Right atrium auricular region (tissue), 2 donors: ENCODE results near the gene STOML3. TPM values are rescaled to one million over a fixed set of nuclear protein-coding genes. Genes with fewer than 3 reads are reported as not detected.

Experiments
- DNase-seq: peaks from one replicate; pipeline ENCODE4 v3.0.0-alpha.2; 2019; ENCODE audit warnings: low spot score
- H3K27ac ChIP-seq, 2 donors: fragments of 200-600 bp; sonication (generic); 1 replicate in 1 of 2; 2 replicates in 1 of 2; pipeline ENCODE4 v1.5.1; 2016 to 2019
- H3K27me3 ChIP-seq, 2 donors: fragments of 200-600 bp; sonication (generic); one replicate each; pipeline versions ENCODE4 v1.5.1 to v1.6.0; 2017 to 2019
- H3K36me3 ChIP-seq: fragments of 200-600 bp; sonication (generic); one replicate; pipeline ENCODE4 v1.5.1; 2016
- H3K4me1 ChIP-seq, 2 donors: fragments of 200-600 bp; sonication (generic); one replicate each; pipeline versions ENCODE4 v1.5.1 to v1.6.0; 2017 to 2019
- H3K4me3 ChIP-seq, 2 donors: fragments of 200-600 bp; sonication (generic); 1 replicate in 1 of 2; 2 replicates in 1 of 2; pipeline ENCODE4 v1.5.1; 2017 to 2019; ENCODE audit warnings: mild to moderate bottlenecking in 1 of 2, moderate library complexity in 1 of 2
- H3K9me3 ChIP-seq, 2 donors: fragments of 200-600 bp; sonication (generic); one replicate each; pipeline ENCODE4 v1.5.1; 2019
- total RNA-seq, 2 donors: library from RNA; depleted of rRNA; stranded (reverse); fragments of >200 nt; gene quantifications; one replicate each; pipeline ENCODE4 v1.1.0, GENCODE V29; 2016
- TF ChIP-seq, protein P1 (sequence below), 2 donors: fragments of 200-600 bp; sonication (generic); IDR thresholded peaks; one replicate each; pipeline ENCODE4 v1.5.1; 2019; ENCODE audit warnings: antibody characterized with exemption in 2 of 2

The STOML3 gene, protein sequence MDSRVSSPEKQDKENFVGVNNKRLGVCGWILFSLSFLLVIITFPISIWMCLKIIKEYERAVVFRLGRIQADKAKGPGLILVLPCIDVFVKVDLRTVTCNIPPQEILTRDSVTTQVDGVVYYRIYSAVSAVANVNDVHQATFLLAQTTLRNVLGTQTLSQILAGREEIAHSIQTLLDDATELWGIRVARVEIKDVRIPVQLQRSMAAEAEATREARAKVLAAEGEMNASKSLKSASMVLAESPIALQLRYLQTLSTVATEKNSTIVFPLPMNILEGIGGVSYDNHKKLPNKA
- not detected for total RNA-seq

DNA sequence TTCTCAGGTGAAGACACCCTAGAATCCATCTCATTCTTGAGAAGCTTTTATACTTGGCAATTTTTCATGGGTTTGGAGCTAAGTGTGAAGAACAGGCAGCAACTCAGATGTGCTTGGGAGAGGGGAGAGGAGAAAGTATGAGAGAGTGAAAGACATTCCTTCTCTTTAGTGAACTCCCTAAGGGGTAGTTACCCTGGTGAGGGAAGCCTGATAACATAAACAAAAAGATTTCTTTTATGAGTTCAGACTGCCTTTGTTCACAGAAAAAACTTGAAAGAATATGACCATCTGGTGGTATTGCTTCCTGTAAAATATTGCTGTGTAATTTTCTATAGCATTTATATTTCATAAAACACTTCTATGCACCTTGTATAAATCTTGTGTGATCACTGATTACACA is at the start of gene STOML3:
TSS of gene STOML3 (minus strand) at position 139 of the 400 bp plus-strand sequence. CDS start at position 29, 110 bp downstream.
- Histone ChIP-seq H3K9me3 (no peaks in the 10 kb centered on the region), H3K4me1 (no peaks in the 10 kb centered on the region), H3K27ac (no peak within 1 kb of the TSS), H3K36me3 (no peaks in the 10 kb centered on the region), H3K4me3 (no peak within 1 kb of the TSS), H3K27me3 (no peaks in the 10 kb centered on the region)
- TF ChIP-seq, protein P1, sequence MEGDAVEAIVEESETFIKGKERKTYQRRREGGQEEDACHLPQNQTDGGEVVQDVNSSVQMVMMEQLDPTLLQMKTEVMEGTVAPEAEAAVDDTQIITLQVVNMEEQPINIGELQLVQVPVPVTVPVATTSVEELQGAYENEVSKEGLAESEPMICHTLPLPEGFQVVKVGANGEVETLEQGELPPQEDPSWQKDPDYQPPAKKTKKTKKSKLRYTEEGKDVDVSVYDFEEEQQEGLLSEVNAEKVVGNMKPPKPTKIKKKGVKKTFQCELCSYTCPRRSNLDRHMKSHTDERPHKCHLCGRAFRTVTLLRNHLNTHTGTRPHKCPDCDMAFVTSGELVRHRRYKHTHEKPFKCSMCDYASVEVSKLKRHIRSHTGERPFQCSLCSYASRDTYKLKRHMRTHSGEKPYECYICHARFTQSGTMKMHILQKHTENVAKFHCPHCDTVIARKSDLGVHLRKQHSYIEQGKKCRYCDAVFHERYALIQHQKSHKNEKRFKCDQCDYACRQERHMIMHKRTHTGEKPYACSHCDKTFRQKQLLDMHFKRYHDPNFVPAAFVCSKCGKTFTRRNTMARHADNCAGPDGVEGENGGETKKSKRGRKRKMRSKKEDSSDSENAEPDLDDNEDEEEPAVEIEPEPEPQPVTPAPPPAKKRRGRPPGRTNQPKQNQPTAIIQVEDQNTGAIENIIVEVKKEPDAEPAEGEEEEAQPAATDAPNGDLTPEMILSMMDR (IDR thresholded peaks at IDR 0.05): no peak
- no peak for DNase-seq

DNA sequence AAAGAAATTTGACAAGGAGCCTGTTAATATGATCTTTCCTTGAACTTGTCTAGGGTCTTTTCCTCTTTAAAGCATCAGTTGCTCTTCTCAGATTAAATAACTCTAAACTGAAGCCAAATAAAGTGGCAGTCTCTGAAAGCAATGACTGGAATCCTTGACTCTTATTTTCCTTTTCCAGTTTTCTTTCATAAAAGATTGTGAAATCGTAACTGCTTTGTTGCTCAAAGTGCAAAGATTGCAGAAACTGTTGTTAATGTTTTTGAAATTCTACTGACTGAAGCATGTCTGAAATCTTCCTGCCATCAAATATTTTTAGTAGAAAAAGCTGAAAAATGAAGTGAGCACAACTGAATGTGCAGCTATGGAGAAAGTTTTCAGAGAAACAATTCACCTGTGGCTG is 49.6 kb upstream of the STOML3 start:
- DNase-seq: no peak
- Histone ChIP-seq H3K4me3 (no peak overlapping the region), H3K36me3 (peaks cover 3% of the 10 kb centered on the region), H3K9me3 (no peaks in the 10 kb centered on the region), H3K4me1 (peaks cover 0 to 29% of the 10 kb centered on the region in 2 donors), H3K27me3 (no peaks in the 10 kb centered on the region), H3K27ac (peak overlapping the region in 1 of 2 donors; percentile 13)
- TF ChIP-seq, protein P1 (IDR thresholded peaks at IDR 0.05): no peak

DNA sequence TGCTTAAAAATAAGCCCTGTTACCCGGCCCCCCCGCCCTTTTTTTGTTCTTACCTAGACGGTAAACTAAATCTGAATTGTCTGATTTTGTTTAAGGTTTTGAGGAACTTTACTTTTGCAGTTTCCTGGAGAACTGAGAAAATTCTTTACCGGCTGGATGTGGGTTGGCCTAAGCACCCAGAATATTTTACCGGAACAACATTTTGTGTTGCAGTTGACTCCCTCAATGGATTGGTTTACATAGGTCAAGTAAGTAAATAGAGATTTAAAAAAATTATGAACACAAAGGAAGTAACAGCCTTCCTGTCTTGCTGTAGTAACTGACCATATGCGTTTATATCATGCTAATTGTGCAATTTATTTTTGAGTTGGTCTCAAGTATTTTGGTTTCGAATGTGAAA is 48.4 kb upstream of the STOML3 start:
- H3K36me3 ChIP-seq: no peaks in the 10 kb centered on the region
- peak overlapping the region; percentile 76 to 86 for H3K27ac ChIP-seq
- peak overlapping the region; percentile 91 to 94 for H3K4me3 ChIP-seq
- peaks cover 0 to 40% of the 10 kb centered on the region in 2 donors for H3K4me1 ChIP-seq
- no peaks in the 10 kb centered on the region for H3K27me3 ChIP-seq
- no peak for DNase-seq
- TF ChIP-seq, protein P1 (IDR thresholded peaks at IDR 0.05): no peak
- no peaks in the 10 kb centered on the region for H3K9me3 ChIP-seq

DNA sequence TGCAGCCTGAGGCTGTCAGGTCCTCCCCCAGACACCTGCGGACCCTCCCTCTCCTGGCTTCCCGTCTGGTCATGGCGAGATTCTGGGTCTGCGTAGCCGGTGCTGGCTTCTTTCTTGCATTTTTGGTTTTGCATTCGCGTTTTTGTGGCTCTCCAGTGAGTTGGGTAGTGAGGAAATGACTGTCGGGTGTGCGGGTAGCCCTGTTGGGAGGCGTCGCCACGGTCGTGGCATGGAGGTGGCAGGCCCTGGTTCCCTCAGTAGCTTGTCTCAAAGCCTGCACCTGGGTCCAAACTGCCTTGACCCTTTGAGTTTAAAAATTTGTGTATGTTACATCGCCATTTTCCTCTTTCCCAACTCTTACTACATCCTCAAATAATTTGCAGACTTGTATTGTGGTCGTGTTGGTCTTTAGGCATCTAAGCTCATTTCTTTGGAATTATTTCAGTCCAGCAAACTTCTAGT is 48.0 kb upstream of the STOML3 start:
- H3K27me3 ChIP-seq: no peaks in the 10 kb centered on the region
- H3K36me3 ChIP-seq: no peaks in the 10 kb centered on the region
- peaks cover 0 to 40% of the 10 kb centered on the region in 2 donors for H3K4me1 ChIP-seq
- DNase-seq: no peak
- TF ChIP-seq, protein P1 (IDR thresholded peaks at IDR 0.05): no peak
- no peaks in the 10 kb centered on the region for H3K9me3 ChIP-seq
- peak overlapping the region; percentile 76 to 86 for H3K27ac ChIP-seq
- H3K4me3 ChIP-seq: peak overlapping the region; percentile 91 to 94

DNA sequence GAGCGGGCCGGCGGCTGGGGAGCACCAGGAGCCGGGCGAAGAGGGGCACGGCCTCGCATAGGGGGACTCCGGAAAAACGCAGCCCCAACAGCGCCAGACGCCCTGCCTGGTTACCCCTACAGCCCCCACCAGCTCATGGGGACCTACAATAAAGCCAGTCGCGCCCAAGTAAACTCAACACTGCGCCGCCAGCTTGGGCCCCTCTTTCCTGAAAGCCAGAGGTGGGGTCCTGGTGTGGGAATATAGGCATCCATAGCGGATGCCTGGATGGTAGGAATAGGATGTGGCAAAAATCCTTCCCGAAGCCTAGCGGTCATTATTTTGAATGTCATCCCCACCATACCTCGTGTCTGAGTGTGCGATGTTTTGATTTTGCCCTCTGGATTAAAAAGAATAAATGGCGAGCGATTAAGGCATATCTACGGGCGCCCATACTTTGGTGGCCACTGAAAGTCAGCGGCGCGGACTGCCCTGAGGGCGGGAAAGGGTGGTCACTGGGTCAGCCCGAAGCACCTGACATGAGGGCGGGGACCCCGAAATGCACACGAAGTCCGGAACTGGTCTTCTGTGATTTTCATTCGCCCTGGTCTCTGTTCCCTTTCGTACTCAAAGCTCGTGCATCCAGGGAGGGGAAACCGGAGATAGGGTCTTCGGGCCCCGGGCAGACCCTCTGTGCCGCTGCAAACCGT is 47.4 kb upstream of the STOML3 start, which contains the start of the genes NHLRC3 and PROSER1:
TSS of gene NHLRC3 (plus strand) at position 577 of the 689 bp plus-strand sequence. CDS start 184 bp downstream, outside the sequence.
TSS of gene PROSER1 (minus strand) at position 210 of the 689 bp plus-strand sequence. CDS start 847 bp downstream, outside the sequence.
- Histone ChIP-seq H3K27me3 (no peaks in the 10 kb centered on the region), H3K27ac (peak within 1 kb of the TSS; percentile 76 to 86), H3K9me3 (no peaks in the 10 kb centered on the region), H3K36me3 (no peaks in the 10 kb centered on the region), H3K4me1 (peaks cover 0 to 40% of the 10 kb centered on the region in 2 donors), H3K4me3 (peak within 1 kb of the TSS; percentile 91 to 94)
- peak; percentile 94 for DNase-seq
- TF ChIP-seq, protein P1 (IDR thresholded peaks at IDR 0.05): peak in 1 of 2 donors; percentile 19
